ENCODE results near the gene ARHGDIA.

Gene ARHGDIA

DNA sequence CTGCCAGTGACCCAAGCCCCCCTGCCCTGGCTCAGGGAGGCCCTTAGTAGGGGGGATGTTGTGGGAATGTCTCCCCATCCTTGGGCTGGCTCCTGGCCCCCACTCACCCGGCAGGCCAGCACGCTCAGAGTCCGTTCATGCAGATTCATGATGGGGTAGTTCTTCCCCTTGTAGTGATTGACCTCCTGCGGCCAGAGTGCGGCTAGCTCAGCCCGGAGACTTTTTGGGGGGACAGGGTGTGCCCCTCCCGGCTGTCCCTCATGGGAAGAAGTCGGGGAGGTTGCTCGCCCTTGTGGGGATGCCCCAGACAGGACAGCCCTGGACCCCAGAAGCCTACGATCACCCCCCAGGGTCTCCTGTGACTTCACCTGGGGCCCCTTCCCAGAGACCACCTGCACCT is 34.9 kb upstream of the ARHGDIA start:
- DNase-seq: no peak

DNA sequence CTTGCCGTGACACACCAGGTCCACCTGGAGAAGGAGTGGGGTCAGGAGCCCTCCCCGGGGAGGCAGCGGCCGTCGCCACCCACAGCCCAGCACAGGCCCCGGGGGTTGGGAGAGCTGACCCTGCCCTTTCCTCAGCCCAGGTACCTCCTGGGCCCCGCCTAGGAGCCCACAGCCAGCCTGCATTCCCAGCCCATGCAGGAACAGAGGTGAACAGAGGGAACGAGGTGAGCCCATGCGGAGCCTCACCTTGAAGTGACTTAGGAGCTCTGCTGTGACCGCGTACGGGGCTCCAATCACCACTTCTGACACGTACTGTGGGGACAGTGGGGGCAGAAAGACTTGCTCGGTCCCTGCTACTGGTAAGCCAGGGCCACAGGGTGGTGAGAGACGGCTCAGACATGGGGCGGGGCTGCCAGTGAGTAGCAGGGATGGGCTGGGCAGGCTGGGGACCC is 34.3 kb upstream of the ARHGDIA start:
- no peak for DNase-seq

DNA sequence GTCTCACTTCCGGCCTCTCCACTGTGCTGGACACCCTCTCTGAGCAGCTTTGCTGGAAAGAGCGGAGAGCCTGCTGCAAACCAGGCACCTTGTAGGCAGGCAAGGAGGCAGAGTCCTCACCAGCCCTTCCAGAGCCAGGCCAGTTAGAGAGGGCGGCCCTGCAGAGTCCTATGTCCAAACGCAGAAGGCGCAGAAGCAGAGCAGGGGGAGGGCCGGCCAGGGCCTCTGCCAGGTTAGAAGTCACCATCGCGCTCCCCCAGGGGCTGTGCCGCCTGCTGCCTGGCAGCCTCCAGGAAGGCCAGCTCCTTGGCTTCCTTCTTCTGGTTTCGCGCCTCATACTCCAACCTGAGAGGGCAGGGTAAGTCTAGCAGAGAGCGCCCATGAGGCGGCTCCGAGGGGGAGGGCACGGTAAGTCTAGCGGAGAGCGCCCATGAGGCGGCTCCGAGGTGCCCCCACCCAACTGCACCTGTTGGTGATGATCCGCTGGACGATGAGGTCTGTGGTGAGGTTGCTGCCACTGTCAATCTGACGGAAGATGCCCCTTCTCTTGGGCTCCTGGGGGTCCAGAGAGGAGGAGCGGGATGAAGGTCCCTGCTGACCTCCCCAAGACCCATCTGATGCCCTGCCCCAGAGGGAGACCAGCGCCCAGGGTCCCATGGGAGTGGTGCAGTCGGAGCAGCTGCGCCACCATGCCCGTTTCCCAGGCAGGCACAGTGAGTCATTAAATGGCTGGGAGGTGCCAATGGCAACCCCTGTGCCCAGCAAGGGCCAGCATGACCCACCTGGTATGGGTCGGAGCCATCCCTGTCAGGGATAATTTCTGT is 33.7 kb upstream of the ARHGDIA start:
- DNase-seq: no peak

DNA sequence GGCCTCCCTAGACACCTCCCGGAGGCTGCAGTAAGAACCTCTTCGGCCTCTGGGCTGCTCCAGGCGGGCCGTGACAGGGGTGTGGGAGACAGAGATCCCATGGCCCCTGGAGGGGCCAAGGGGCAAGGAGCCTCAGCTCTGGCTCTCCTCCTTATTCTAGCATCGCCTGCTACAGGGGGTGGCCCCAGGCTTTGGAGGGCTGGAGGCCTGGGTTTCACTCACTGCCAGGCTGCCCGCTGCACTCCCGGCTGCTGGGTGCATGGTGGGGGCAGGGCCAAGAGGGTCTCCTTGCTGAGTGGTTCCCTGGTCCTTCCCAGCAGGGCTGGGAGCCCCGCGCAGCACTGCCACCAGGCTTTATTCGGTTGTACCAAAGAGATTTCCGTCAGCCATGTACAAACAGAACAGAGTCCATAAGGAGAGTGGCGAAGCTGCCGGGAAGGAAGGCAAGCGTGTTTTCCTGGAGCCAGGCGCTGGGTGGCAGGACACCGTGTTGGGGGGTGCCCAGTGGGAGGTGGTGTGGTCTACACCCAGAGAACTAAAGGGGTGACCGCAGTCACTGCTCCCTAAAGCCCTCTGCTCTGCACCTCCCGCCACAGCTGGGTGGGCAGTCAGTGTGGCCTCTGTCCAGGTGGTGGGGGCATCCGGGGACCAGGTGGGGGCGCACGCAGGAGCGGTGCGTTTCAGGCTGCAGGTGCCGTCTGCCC is 32.9 kb upstream of the ARHGDIA start:
- DNase-seq: no peak

DNA sequence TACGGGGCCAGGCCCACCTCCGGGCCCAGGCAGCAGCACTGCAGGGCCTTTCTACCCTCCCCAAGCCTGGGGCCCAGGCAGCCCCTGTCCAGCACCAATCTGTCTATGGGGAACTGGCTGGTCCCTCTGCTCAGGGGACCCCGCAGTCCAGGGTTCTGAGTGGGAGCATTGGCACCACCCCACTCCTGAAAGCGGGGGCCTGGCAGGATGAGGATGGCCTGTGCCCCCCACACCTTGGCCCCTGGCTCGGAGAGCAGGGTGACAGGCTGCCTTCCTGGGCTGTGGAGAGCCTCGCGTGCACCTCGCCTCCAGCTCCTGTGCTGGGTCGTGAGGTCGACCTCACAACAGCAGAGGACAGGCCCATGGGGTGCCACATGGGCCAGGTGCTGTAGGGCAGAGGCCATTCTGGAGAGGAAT is 32.3 kb upstream of the ARHGDIA start:
- no peak for DNase-seq

DNA sequence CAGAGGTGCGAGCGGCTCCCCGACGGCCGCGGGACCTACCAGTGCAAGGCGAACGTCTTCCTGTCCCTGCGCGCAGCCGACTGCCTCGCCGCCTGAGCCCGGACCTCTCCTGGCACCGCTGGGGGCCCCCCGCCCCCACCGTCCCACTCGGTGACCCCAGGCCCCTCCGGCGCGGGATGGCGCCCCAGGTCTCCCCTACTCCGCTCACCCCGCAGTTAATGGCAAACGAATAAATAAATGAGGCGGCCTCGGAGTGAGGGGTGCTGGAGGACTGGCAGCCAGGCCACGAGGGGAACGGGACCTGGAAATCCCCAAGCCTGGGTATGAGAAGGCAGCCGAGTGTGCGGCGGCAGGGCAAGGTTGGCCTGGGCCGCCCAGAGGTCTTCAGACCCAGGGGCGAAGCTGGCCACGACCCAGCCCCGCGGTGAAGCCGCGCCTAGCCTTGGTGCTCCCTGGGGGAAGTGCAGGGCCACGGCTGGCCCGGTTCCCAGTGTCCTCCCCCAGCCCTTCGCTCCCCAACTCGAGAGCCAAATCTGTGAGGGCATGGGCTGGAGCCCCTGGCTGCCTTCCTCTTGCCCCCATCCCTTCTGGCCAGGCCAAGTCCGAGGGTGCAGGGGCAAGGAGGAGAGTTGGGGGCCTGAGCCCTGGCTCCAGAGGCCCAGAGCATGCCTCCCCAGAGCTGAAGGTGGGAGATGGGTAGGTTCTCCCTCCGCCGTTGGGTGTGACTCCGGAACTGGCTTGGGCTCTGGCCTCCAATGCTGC is 31.7 kb upstream of the ARHGDIA start:
- no peak for DNase-seq

DNA sequence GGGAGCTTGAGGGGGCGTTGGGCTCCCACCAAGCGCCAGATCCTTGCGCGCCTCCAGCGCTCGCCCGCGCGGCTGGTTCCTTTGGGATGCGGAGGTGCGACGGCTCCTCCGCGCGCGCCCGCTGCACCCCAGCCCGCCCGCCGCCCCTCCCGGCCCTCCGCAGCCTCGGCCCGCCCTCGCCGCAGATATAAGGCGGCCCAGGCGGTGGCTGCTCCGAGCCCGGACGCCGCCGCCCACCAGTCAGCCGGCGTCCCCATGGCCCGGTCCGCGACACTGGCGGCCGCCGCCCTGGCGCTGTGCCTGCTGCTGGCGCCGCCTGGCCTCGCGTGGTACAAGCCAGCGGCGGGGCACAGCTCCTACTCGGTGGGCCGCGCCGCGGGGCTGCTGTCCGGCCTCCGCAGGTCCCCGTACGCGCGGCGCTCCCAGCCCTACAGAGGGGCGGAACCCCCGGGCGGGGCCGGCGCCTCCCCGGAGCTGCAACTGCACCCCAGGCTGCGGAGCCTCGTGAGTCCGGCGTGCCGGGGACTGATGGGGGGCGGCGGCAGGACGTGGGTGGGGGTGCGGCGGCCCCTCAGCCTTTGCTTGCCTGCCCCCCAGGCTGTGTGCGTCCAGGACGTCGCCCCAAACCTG is 31.0 kb upstream of the ARHGDIA start, which contains the start of gene NPB:
NPB (plus strand) TSS at position 216 of the 630 bp plus-strand sequence; CDS start at position 256, 40 bp downstream.
- no peak for DNase-seq

DNA sequence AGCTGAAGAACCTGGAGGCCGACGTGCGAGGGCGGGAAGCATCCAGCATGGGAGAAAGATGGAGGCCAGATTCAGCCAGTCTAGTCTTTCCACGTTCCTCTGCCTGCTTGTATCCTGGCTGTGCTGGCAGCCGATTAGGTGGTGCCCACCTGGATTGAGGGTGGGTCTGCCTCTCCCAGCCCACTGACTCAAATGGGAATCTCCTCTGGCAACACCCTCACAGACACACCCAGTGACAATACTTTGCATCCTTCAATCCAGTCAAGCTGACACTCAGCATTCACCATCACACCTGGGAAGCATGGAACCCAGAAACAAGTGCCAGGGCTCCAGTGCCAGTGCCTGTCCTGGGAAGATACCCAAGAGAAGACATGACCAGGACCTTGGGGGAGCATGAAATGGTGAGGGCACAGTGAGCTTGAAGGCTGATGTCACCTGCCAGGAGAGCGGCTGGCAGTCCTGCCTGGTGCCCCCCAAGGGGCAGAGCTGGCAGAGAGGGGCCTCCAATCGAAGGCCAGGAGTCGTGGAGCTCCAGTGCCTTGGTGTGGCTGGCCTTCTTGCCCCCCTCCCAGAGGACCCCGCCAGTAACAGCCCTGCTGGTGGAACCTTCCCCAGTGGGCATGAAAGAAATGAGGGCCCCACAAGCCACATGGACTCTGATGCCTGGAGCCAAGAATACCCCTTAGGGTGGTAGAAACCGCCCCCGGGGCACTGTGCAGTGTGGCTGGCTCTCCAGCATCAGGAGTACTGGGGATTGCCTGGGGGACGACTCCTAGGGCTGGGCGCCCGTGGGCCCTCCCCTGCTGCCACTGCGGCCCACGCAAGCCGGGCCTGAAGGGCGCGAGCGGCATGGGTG is 30.3 kb upstream of the ARHGDIA start:
- DNase-seq: no peak

DNA sequence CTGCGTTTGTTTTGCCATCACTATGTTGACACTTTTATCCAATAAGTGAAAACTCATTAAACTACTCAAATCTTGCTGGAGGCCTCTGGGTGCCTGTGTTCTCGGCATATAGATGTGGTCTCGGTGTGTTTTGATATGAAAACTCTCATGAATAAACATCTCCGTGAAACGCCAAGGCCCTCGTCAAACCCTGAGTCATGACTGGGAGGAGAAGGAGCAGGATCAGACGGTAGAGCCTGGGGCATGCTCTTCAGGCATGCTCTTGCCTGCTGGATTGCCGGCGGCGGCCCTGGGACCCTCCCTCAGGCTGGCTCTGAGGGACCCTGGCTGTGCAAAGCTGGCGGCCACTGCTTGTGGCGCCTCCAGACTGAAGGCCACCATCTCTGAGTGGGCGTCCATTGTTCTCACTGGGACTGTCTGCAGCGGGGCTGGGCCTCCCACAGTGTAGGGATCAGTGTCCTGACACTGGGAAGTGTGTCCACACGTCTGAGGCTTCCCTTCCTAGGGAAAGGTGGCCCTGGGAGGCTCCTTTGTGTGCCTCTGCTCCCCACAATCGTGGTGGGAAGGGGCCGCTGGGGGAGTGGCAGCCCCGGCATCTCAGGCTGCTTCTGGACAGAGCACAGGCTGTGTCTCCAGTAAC is 29.2 kb upstream of the ARHGDIA start:
- no peak for DNase-seq

DNA sequence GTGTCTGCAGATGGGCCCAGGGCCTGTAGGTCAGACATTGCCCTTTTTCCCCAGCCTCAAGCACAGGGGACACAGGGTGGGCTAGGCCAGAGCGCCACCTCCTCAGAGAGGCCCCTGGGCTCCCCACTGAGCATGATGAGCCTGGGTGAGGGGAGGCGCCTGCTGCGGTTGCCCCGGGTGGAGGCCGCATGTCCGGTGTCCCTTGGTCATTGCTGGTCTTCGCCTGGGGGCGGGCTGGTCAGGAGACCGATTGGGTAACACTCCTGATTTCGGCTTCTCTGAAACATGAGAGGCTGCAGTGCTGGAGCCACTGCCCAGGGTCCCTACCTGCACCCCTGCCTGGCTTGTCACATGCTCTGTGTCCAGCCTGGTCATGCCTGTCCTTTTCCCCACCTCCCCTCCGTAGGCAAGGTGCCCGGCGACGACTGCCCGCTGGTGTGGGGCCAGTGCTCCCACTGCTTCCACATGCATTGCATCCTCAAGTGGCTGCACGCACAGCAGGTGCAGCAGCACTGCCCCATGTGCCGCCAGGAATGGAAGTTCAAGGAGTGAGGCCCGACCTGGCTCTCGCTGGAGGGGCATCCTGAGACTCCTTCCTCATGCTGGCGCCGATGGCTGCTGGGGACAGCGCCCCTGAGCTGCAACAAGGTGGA is 28.5 kb upstream of the ARHGDIA start:
- no peak for DNase-seq

DNA sequence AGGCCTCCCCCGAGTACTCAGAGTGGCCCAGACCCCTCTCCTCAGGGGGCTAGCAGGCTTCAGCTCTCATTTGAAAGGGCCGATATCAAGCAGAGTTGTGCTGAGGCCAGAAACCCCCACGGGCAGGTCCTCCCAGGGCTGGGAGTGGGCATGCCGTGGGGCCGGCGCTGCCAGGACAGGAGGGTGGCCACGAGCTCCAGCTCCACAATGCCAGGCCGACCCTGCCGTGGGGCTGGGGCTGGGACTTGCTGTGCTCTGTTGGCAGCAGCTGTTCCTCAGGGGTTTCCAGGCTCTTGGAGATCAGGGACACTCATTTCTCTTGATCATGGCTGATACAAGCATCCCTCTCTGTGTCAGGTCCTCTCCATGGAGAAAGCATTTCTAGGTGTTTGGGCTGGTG is 27.7 kb upstream of the ARHGDIA start:
- DNase-seq: no peak

DNA sequence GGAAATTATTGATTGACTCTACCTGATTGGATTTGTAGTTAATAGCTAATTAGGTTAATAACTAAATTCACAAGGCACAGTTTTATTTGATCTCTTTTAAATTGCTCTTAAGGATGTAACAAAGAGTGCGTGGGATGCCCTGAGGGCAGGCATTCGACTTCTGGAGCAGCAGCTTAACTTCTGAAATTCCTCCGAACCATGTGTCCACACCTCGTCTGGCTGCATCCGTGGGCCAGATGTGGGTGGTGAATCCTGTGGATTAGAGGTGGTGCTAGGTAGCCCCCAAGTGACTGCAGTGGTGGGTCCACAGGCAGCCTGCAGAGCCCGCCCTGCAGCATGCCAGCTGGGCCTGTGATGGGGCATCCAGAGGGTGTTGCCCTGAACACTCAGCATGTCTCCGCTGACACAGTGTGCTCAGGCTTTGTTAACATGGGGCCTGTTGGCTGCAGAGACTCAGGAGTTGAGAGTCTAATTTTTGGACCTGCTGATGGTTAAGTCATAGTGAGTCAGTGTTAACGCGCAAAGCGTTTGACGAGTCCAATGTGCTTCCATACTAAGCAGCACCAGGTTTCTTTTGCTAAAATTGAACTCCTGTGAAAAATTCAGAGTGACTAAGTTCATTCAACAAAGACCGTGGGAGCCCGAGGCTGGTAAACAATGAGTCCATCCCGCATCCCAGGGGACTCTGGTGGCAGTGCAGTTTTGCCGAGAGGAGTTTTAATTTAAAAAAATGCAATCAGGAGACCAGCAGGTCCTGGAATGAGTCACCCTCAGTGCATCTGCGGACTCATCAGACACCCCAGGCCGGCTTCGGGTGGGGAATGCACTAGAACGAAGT is 27.1 kb upstream of the ARHGDIA start:
- no peak for DNase-seq

DNA sequence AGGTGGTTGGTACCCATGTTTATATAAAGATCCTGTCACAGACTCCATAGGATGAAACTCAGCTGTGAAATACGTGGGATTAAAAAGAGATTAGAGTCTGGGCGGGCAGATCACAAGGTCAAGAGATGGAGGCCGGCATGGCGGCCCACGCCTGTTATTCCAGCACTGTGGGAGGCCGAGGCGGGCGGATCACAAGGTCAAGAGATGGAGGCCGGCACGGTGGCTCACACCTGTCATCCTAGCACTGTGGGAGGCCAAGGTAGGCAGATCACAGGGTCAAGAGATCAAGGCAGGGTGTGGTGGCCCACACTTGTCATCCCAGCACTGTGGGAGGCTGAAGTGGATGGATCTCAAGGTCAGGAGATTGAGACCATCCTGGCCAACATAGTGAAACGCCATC is 24.3 kb upstream of the ARHGDIA start:
- DNase-seq: no peak

DNA sequence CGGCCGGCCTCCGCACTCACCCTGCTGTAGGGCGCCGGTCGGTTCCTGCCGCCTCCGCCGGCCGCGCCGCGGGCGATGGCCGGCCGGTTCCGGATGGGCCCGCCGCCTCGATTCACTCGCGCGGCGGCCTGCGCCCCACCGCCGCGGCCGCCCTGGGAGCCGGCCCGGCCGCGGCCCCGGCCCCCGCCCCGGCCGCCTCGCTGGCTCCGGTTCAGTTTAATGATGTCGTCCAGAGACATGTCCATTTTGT is 20.1 kb upstream of the ARHGDIA start:
- DNase-seq: no peak

DNA sequence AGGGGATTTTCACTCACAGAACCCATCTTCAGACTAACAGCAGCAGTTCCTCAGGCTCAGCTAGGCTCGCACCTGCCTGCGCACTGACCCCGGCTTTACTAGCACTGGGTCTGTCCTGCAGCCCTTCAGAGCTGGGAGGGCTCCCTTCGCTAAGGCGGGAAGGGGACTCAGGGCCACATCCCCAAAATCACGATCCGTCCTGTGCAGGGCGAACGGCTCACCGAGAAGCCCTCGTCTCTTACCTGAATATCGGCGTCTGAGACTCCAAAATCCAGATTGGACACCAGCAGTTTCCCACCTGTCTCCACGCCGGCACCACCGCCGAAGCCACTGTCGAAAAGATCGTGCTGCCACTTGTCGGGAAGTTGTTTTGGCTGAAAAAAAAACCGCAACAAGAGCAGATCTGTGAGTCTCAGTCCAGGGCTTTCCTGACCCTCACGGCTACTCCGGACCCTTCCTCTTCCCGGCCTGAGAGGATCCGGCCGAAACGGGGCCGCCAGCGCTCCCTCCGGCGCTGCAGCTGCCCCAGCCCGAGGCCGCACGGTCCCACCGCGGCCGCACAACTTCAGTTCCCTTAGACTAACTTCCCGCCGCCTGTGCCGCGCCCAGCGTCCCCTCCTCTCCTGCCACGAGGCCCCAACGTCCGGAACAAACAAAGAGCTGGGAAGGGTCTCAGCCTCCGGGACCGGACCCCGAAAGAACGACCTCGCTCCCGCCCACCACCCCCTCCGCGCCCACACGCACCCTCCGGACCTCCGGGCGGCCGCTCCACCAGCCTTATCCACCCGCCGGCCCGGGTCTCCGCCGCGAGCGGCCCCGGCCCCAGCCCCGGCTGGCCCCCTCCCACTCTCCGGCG is 19.5 kb upstream of the ARHGDIA start:
- DNase-seq: no peak

DNA sequence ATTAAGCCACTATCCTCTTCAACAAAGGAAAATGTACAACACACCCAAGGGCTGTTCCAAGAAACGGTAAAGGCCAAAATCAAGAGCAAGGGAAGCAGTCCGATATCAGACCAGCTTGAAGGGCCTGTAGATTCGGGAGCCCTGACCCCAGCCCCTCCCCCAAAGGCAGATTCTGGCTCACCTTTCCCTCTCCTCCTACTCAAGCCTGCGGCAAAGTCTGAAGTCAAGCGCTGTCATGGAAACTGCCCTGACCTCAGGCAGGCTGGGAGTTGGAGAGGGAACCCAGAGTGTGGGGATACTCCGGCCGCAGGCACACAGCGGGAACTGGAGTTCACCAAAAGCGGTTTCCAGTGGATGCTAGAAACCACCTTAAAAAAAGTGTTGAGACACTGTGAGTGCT is 18.5 kb upstream of the ARHGDIA start:
- no peak for DNase-seq

DNA sequence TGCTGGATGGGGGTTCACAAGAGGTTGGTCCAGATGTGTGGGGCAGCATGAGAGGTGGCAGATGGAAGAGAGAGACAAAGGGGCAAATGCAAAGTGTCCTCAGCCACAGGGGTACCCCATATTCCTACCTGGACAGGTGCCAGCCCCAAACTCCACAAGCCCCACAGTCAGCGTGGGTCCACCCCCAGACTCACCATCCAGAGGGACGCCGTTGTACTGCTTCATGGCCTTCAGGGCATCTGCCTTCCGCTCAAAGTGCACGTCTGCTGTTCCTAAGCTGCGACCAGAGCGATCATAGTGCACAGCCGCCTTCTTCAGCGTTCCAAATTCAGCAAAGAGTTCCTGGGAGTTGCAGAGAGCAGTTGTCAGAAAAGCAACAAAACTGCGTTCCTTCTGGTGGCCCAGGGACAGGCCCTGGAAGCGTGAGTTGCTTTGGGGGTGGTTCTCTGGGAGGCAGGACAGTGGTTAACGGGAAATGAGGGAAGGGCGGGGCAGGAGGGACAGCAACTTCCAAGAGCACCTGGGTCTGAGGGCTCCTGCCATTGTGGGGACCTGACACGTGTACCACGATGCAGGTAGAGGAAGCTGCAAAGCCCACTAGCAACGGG is 18.0 kb upstream of the ARHGDIA start:
- no peak for DNase-seq

DNA sequence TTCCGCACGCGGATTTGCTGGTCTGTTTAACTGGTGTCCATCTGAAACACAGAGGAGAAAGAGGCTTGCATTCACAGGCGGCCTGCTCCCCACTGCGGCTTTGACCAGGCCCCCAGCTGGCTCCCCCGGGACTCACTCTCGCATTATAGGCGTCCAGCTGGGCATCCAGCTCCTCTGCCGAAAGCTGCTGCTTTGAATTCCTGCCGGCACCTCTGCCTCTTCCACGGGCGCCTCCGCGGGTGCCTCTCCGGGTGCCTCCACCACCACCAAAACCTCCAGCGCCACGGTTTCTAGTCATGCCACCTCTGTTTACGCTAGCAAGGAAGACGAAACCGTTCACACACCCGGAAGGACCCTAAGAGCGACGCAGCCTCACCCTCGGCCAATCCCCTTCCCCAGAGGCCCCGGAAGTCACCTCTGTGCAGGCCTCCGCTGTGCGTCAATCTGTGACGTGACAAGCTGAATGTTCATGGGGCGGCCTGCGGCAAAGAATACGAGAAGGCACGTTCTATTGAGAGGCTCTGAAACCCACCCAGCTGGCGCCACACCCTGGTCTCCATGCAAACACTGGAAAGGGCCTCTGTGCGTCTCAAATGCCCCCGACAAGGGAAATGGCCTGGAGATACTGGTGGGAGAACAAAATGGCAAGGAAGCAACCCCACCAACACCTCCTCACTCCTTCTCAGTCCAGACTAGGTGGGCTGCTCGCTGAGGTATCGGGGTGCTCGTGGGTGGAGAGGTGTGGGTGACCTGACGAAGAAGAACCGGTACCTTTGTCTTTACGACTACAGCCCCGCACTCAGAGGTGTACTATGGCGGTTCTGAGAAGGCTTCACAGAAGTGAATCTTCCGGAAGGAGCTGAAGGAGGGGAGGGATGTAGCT is 17.2 kb upstream of the ARHGDIA start:
- DNase-seq: no peak
